ENCODE data around the gene ANKRD34A. TPM values are rescaled to one million over a fixed set of nuclear protein-coding genes. Genes with fewer than 3 reads are reported as not detected.
A peak's percentile ranks its signal among the peaks of the same experiment; 100 is the strongest.

The ANKRD34A gene
- total RNA-seq, 2 donors from 2014 or later: 1.6 to 2.4 TPM

DNA sequence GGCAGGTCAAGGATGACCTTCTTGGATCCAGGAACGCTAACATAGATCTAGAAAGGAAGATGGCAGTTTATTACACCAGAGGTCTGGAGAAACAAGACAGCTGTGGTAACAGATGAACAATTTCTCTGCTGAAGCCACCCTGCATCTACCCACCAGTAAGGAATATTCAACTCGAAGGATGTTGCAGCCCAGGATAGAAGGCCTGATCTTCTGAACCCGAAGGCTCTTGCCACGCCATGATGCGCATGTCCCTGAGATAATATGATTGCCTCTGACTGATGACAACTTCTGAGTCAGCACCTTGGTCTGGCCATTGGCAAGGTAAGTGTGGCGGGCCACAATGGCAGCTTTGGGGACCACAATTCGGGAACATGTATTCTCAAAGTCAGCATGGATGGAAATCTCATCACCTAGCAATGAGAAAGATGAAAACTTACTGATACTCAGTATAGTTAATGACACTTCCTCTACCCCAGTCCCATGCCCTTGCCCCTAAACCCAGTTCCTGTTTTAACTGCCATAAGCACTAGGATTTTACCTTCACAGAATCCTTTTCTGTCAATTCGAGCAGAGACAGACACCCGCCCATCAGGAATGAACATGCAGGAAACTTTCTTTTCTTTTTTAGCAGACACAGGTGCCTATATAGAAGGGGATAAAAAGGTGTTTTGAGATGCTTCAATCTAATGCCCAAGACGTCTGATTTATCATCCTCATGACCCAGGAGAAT lies 30.2 kb upstream of the ANKRD34A start:
- peaks cover 18 to 25% of the 10 kb centered on the region in 2 donors for H3K36me3 ChIP-seq
- WGBS: 35% methylated on average over 10 of the region's 10 CpGs
- no peaks in the 10 kb centered on the region for H3K27me3 ChIP-seq (replicated peaks; ENCODE audit: insufficient read depth)
- no peak for TF ChIP-seq CTCF (IDR thresholded peaks at IDR 0.05)
- TF ChIP-seq POLR2A (IDR thresholded peaks at IDR 0.05): no peak
- no peak for TF ChIP-seq POLR2AphosphoS5 (IDR thresholded peaks at IDR 0.05)
- peak overlapping the region; percentile 96 to 97 for H3K27ac ChIP-seq
- intact Hi-C loops (cut with DNase I): no loop called here
- H3K4me1 ChIP-seq (replicated peaks): peaks cover 6% of the 10 kb centered on the region
- peak overlapping the region; percentile 48 to 64 for H3K4me3 ChIP-seq
- no peaks in the 10 kb centered on the region for H3K9me3 ChIP-seq
- DNase-seq (ENCODE audit: low spot score): no peak

DNA sequence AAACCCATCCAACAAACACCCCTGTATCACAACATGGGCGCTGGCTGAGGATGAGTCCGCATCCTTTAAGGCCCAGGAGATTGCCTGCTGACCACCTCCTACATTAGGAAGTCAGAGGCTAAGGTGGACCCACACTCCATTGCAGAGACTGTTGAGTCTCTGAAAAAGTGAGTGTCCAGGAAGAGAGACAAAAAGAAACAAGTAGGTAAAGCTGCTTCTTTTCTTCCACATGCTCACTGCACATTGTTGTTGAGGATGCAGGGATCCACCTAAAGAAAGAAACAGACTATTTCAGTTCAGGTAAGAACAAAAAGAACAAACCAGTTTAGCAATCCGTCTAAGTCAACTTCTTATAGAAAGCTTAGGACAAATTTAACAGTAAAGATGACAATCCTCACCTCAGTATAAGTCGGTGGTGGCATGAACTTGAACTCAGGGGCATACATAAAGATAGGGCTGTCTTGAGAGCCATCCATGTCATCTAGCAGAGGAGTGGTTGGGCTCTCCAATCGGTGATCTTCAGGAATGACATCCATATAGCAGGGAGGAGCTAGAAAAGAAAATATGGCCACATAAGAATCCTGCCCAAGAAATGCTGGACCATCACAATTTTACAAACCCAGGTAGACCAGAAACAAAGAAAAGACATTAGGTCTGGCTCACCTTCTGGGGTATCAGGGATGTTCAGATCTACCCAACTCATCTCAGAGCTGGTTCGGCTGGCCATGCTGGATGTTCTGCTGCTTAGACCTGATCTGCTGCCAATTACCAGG lies 29.4 kb upstream of the ANKRD34A start:
- DNase-seq (ENCODE audit: low spot score): no peak
- H3K4me1 ChIP-seq (replicated peaks): peaks cover 6% of the 10 kb centered on the region
- no peak for TF ChIP-seq CTCF (IDR thresholded peaks at IDR 0.05)
- peak; percentile 33 for TF ChIP-seq POLR2AphosphoS5 (IDR thresholded peaks at IDR 0.05)
- 45% methylated on average over 6 of the region's 6 CpGs for WGBS
- H3K27ac ChIP-seq: peak overlapping the region; percentile 96 to 97
- H3K36me3 ChIP-seq: peaks cover 18 to 25% of the 10 kb centered on the region in 2 donors
- intact Hi-C loops (cut with DNase I): no loop called here
- no peaks in the 10 kb centered on the region for H3K9me3 ChIP-seq
- peak overlapping the region; percentile 48 to 64 for H3K4me3 ChIP-seq
- H3K27me3 ChIP-seq (replicated peaks; ENCODE audit: insufficient read depth): no peaks in the 10 kb centered on the region

DNA sequence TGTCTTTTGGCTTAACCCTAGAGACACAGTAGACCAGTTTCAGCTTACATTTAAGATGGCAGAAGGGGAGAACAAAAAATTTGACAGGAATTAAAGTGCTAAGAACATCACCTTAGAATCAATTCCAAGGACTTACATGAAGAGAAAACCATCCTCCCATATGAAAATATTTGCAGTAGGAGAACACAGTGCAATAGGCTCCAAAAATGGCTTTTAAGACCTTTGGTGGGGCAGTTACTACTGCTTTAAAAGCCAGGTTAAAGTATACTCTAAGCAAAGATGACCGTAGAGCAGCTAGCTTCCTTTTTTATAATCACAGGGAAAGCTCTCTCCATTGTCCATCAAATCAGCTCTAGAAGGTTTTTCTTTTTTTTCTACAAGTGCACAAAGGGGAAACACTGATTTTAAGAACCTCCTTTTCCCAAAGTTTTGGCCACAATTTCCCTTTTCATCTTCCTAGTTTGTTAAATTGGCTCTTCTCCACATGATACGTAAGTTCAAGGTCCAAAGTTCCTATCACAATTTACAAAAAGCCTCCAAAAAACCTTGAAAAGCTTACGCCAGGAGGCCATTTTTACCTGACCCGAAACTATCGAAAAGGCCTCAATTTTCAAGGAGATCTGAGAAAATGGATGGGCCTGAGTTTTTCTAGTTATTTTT lies 28.7 kb upstream of the ANKRD34A start:
- peaks cover 18 to 25% of the 10 kb centered on the region in 2 donors for H3K36me3 ChIP-seq
- no peaks in the 10 kb centered on the region for H3K27me3 ChIP-seq (replicated peaks; ENCODE audit: insufficient read depth)
- H3K4me1 ChIP-seq (replicated peaks): no peaks in the 10 kb centered on the region
- no peak for TF ChIP-seq POLR2A (IDR thresholded peaks at IDR 0.05)
- no peak for TF ChIP-seq CTCF (IDR thresholded peaks at IDR 0.05)
- TF ChIP-seq POLR2AphosphoS5 (IDR thresholded peaks at IDR 0.05): no peak
- 66% methylated on average over 5 of the region's 5 CpGs for WGBS
- peak overlapping the region; percentile 48 to 64 for H3K4me3 ChIP-seq
- peak overlapping the region; percentile 96 to 97 for H3K27ac ChIP-seq
- intact Hi-C loops (cut with DNase I): no loop called here
- no peak for DNase-seq (ENCODE audit: low spot score)
- no peaks in the 10 kb centered on the region for H3K9me3 ChIP-seq

DNA sequence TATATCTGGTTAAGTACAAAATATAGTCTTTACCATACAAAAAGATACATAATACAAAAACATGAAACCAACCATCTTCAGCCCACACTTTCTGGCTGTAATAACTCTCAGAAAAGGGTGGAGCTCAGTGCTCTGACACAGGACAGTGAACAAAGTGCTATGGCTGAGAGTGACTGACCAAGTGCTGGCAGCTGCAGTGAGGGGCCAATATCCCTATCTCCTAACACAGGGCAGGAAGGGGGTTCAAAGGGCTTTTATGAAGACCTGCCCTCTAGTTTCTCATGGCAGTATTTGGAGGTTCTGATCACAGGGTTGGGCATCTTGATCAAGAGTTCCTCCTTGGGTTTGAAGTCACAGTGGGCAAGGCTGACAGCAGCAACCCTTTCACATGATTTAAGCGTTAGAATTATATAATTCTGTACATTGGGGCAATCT lies 28.1 kb upstream of the ANKRD34A start:
- intact Hi-C loops (cut with DNase I): no loop called here
- no peaks in the 10 kb centered on the region for H3K27me3 ChIP-seq (replicated peaks; ENCODE audit: insufficient read depth)
- H3K4me3 ChIP-seq: peak overlapping the region; percentile 48 to 64
- no peak for DNase-seq (ENCODE audit: low spot score)
- no peaks in the 10 kb centered on the region for H3K9me3 ChIP-seq
- no peak for TF ChIP-seq POLR2A (IDR thresholded peaks at IDR 0.05)
- TF ChIP-seq CTCF (IDR thresholded peaks at IDR 0.05): no peak
- no peak for TF ChIP-seq POLR2AphosphoS5 (IDR thresholded peaks at IDR 0.05)
- H3K27ac ChIP-seq: peak overlapping the region; percentile 96 to 97
- WGBS: 57% methylated on average over 1 of the region's 1 CpG
- H3K36me3 ChIP-seq: peaks cover 18 to 25% of the 10 kb centered on the region in 2 donors
- no peaks in the 10 kb centered on the region for H3K4me1 ChIP-seq (replicated peaks)
